HEK293 (cell line): Measurements from ENCODE around the gene MSMP.

Experiments
- CTCF ChIA-PET: fragments of 350-600 bp; formaldehyde crosslinking; extraction: SDS; loops from one replicate; lab custom pipeline; 2021; ENCODE audit warnings: antibody characterized with exemption; lab: Yijun Ruan, JAX
- POLR2A ChIA-PET: fragments of 300-600 bp; formaldehyde crosslinking; extraction: SDS; loops from one replicate; lab custom pipeline; 2020; ENCODE audit warnings: antibody characterized with exemption, inconsistent platforms; lab: Yijun Ruan, JAX
- H3K27ac ChIP-seq: fragments of 200-500 bp; sonication (Bioruptor generic); 2 replicates; pipeline ENCODE4 v1.5.1; 2014; ENCODE audit warnings: low read depth, low read length, control low read depth, inconsistent platforms; ENCODE audit errors: extremely low read depth
- H3K36me3 ChIP-seq, 2 experiments: fragments of 200-500 bp in 1 of 2; sonication (Bioruptor generic) in 1 of 2; 1 replicate in 1 of 2; 2 replicates in 1 of 2; pipeline ENCODE4 v1.5.1; 2014 to 2017; ENCODE audit warnings: inconsistent platforms in 2 of 2, low read length in 2 of 2; ENCODE audit not compliant: control insufficient read depth in 2 of 2, insufficient read depth in 1 of 2
- H3K4me1 ChIP-seq: fragments of 200-500 bp; sonication (Bioruptor generic); 2 replicates; pipeline ENCODE4 v1.5.1; 2014; ENCODE audit warnings: mild to moderate bottlenecking, low read length, inconsistent platforms; ENCODE audit not compliant: control insufficient read depth, insufficient read depth
- H3K4me3 ChIP-seq: 2 replicates; pipeline ENCODE4 v1.5.1; 2011; ENCODE audit warnings: low read depth, mild to moderate bottlenecking, control low read depth, low read length, moderate library complexity
- H3K9me3 ChIP-seq: fragments of 200-500 bp; sonication (Bioruptor generic); 2 replicates; pipeline ENCODE4 v1.5.1; 2014; ENCODE audit warnings: low read depth, low read length, inconsistent platforms; ENCODE audit not compliant: control insufficient read depth, insufficient read depth
- KLF7 ChIP-seq: fragments of 450-650 bp; formaldehyde crosslinking; IDR thresholded peaks from 2 replicates; pipeline ENCODE4 v1.5.1; 2016; ENCODE audit warnings: missing biosample characterization, missing genetic modification characterization, borderline replicate concordance
- ZFP37 ChIP-seq: fragments of 450-650 bp; formaldehyde crosslinking; IDR thresholded peaks from 2 replicates; pipeline ENCODE4 v1.5.1; 2016; ENCODE audit warnings: missing biosample characterization, missing genetic modification characterization
- ZNF19 ChIP-seq: fragments of 450-650 bp; formaldehyde crosslinking; IDR thresholded peaks from 2 replicates; pipeline ENCODE4; 2016; ENCODE audit warnings: missing biosample characterization, missing genetic modification characterization, low read depth
- ZNF274 ChIP-seq, 2 experiments: fragments of 200-500 bp in 1 of 2; fragments of 450-650 bp in 1 of 2; sonication (Bioruptor generic) in 1 of 2; formaldehyde crosslinking in 1 of 2; IDR thresholded peaks; 2 replicates each; pipeline versions ENCODE4 v1.5.1 to v1.6.1; 2014 to 2016; ENCODE audit warnings: borderline replicate concordance in 1 of 2, inconsistent platforms in 1 of 2, low read length in 1 of 2, missing biosample characterization in 1 of 2, missing genetic modification characterization in 1 of 2
- ZNF324 ChIP-seq: fragments of 450-650 bp; formaldehyde crosslinking; IDR thresholded peaks from 2 replicates; pipeline ENCODE4 v1.5.1; 2016; ENCODE audit warnings: missing biosample characterization, missing genetic modification characterization
- ZNF549 ChIP-seq: fragments of 450-650 bp; IDR thresholded peaks from 2 replicates; pipeline ENCODE4 v1.5.1; 2018; ENCODE audit warnings: missing biosample characterization, missing genetic modification characterization, mild to moderate bottlenecking, inconsistent platforms, moderate library complexity
- ZNF596 ChIP-seq: fragments of 450-650 bp; IDR thresholded peaks from 2 replicates; pipeline ENCODE4 v1.5.0; 2018; ENCODE audit warnings: missing biosample characterization, mild to moderate bottlenecking, missing genetic modification characterization, moderate library complexity
- ZNF707 ChIP-seq: fragments of 450-650 bp; formaldehyde crosslinking; IDR thresholded peaks from 2 replicates; pipeline ENCODE4 v1.5.1; 2016; ENCODE audit warnings: missing biosample characterization, missing genetic modification characterization
- ZNF785 ChIP-seq: fragments of 450-650 bp; formaldehyde crosslinking; IDR thresholded peaks from 2 replicates; pipeline ENCODE4 v1.5.1; 2016; ENCODE audit warnings: missing biosample characterization, missing genetic modification characterization
- TF ChIP-seq, protein P1 (sequence below): fragments of 450-650 bp; formaldehyde crosslinking; IDR thresholded peaks from 2 replicates; pipeline ENCODE4 v1.5.1; 2016; ENCODE audit warnings: missing biosample characterization, missing genetic modification characterization, borderline replicate concordance
- TF ChIP-seq, protein P2 (sequence below): fragments of 450-650 bp; formaldehyde crosslinking; IDR thresholded peaks from 2 replicates; pipeline ENCODE4 v1.5.1; 2017; ENCODE audit warnings: missing biosample characterization, missing genetic modification characterization
- TF ChIP-seq, protein P3 (sequence below): fragments of 450-650 bp; formaldehyde crosslinking; IDR thresholded peaks from 2 replicates; pipeline ENCODE4 v1.5.1; 2016; ENCODE audit warnings: missing biosample characterization, missing genetic modification characterization
- TF ChIP-seq, protein P4 (sequence below): fragments of 450-650 bp; formaldehyde crosslinking; conservative IDR thresholded peaks from 2 replicates; pipeline ENCODE4 v1.5.1; 2016; ENCODE audit warnings: low read depth, missing biosample characterization, missing genetic modification characterization

Gene MSMP

DNA sequence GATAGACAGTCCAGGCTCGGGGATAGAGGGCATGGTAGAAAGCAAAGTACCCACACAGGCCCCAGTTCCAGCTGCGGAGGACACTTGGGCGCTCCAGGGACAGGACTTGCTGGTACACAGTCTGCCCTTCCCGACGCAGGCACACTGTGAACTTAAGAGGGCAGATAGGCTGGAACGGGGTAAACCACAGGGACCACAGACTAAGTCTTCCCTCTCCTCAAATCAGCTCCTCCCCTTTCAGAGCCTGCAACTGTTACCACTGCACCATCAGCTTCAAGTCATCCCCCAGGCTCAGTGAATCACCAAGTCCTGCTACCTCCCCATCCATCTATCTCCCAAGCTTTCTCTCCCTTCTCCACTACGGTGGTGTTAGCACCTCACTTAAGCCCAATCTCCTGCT is 12.3 kb downstream of the MSMP start (continued):
- TF ChIP-seq, protein P1, sequence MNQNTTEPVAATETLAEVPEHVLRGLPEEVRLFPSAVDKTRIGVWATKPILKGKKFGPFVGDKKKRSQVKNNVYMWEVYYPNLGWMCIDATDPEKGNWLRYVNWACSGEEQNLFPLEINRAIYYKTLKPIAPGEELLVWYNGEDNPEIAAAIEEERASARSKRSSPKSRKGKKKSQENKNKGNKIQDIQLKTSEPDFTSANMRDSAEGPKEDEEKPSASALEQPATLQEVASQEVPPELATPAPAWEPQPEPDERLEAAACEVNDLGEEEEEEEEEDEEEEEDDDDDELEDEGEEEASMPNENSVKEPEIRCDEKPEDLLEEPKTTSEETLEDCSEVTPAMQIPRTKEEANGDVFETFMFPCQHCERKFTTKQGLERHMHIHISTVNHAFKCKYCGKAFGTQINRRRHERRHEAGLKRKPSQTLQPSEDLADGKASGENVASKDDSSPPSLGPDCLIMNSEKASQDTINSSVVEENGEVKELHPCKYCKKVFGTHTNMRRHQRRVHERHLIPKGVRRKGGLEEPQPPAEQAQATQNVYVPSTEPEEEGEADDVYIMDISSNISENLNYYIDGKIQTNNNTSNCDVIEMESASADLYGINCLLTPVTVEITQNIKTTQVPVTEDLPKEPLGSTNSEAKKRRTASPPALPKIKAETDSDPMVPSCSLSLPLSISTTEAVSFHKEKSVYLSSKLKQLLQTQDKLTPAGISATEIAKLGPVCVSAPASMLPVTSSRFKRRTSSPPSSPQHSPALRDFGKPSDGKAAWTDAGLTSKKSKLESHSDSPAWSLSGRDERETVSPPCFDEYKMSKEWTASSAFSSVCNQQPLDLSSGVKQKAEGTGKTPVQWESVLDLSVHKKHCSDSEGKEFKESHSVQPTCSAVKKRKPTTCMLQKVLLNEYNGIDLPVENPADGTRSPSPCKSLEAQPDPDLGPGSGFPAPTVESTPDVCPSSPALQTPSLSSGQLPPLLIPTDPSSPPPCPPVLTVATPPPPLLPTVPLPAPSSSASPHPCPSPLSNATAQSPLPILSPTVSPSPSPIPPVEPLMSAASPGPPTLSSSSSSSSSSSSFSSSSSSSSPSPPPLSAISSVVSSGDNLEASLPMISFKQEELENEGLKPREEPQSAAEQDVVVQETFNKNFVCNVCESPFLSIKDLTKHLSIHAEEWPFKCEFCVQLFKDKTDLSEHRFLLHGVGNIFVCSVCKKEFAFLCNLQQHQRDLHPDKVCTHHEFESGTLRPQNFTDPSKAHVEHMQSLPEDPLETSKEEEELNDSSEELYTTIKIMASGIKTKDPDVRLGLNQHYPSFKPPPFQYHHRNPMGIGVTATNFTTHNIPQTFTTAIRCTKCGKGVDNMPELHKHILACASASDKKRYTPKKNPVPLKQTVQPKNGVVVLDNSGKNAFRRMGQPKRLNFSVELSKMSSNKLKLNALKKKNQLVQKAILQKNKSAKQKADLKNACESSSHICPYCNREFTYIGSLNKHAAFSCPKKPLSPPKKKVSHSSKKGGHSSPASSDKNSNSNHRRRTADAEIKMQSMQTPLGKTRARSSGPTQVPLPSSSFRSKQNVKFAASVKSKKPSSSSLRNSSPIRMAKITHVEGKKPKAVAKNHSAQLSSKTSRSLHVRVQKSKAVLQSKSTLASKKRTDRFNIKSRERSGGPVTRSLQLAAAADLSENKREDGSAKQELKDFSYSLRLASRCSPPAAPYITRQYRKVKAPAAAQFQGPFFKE (tag by site-specific recombination), result no peak
- TF ChIP-seq, protein P2, sequence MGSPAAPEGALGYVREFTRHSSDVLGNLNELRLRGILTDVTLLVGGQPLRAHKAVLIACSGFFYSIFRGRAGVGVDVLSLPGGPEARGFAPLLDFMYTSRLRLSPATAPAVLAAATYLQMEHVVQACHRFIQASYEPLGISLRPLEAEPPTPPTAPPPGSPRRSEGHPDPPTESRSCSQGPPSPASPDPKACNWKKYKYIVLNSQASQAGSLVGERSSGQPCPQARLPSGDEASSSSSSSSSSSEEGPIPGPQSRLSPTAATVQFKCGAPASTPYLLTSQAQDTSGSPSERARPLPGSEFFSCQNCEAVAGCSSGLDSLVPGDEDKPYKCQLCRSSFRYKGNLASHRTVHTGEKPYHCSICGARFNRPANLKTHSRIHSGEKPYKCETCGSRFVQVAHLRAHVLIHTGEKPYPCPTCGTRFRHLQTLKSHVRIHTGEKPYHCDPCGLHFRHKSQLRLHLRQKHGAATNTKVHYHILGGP (tag by site-specific recombination), result no peak
- TF ChIP-seq, protein P3, sequence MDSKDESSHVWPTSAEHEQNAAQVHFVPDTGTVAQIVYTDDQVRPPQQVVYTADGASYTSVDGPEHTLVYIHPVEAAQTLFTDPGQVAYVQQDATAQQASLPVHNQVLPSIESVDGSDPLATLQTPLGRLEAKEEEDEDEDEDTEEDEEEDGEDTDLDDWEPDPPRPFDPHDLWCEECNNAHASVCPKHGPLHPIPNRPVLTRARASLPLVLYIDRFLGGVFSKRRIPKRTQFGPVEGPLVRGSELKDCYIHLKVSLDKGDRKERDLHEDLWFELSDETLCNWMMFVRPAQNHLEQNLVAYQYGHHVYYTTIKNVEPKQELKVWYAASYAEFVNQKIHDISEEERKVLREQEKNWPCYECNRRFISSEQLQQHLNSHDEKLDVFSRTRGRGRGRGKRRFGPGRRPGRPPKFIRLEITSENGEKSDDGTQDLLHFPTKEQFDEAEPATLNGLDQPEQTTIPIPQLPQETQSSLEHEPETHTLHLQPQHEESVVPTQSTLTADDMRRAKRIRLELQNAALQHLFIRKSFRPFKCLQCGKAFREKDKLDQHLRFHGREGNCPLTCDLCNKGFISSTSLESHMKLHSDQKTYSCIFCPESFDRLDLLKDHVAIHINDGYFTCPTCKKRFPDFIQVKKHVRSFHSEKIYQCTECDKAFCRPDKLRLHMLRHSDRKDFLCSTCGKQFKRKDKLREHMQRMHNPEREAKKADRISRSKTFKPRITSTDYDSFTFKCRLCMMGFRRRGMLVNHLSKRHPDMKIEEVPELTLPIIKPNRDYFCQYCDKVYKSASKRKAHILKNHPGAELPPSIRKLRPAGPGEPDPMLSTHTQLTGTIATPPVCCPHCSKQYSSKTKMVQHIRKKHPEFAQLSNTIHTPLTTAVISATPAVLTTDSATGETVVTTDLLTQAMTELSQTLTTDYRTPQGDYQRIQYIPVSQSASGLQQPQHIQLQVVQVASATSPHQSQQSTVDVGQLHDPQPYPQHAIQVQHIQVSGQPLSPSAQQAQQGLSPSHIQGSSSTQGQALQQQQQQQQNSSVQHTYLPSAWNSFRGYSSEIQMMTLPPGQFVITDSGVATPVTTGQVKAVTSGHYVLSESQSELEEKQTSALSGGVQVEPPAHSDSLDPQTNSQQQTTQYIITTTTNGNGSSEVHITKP, result no peak
- TF ChIP-seq, protein P4, sequence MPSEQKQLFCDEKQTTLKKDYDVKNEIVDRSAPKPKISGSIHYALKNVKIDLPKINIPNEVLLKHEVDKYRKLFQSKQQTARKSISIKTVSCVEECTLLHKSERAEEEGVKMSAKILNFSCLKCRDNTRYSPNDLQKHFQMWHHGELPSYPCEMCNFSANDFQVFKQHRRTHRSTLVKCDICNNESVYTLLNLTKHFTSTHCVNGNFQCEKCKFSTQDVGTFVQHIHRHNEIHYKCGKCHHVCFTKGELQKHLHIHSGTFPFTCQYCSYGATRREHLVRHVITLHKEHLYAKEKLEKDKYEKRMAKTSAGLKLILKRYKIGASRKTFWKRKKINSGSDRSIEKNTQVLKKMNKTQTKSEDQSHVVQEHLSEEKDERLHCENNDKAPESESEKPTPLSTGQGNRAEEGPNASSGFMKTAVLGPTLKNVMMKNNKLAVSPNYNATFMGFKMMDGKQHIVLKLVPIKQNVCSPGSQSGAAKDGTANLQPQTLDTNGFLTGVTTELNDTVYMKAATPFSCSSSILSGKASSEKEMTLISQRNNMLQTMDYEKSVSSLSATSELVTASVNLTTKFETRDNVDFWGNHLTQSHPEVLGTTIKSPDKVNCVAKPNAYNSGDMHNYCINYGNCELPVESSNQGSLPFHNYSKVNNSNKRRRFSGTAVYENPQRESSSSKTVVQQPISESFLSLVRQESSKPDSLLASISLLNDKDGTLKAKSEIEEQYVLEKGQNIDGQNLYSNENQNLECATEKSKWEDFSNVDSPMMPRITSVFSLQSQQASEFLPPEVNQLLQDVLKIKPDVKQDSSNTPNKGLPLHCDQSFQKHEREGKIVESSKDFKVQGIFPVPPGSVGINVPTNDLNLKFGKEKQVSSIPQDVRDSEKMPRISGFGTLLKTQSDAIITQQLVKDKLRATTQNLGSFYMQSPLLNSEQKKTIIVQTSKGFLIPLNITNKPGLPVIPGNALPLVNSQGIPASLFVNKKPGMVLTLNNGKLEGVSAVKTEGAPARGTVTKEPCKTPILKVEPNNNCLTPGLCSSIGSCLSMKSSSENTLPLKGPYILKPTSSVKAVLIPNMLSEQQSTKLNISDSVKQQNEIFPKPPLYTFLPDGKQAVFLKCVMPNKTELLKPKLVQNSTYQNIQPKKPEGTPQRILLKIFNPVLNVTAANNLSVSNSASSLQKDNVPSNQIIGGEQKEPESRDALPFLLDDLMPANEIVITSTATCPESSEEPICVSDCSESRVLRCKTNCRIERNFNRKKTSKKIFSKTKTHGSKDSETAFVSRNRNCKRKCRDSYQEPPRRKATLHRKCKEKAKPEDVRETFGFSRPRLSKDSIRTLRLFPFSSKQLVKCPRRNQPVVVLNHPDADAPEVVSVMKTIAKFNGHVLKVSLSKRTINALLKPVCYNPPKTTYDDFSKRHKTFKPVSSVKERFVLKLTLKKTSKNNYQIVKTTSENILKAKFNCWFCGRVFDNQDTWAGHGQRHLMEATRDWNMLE (tag by site-specific recombination), result no peak
- TF ChIP-seq ZNF549 (tag by site-specific recombination), result no peak
- TF ChIP-seq, all 188 proteins: peak for 0

DNA sequence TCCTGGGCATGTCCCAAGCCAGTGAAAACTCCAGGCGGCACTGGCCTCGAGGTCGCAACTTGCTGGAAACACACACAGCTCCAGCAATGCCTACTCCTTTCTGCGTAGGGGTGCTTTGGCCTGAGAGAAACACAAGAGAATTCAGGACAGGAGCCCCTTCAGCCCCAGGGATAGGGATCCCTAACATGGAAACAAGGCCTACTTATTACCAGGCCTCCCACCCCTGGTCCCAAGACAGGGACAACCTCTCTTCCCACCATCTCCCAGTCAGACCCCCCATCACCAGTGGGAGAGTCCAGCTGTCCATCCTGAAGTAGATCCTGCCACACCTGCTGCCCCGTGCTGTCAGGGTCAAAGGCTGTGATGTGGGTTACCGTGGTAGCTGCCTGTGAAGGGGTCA is 13.8 kb downstream of the MSMP start:
- no peak overlapping the region for H3K4me3 ChIP-seq
- TF ChIP-seq ZNF274 (IDR thresholded peaks at IDR 0.05; ENCODE audit: low read length) (no peak), ZNF274 (tag by site-specific recombination; IDR thresholded peaks at IDR 0.05; ENCODE audit: borderline replicate concordance) (no peak), ZNF19 (tag by site-specific recombination) (no peak), ZNF707 (tag by site-specific recombination) (no peak), ZNF596 (no peak), KLF7 (tag by site-specific recombination) (no peak), ZNF324 (tag by site-specific recombination) (no peak), ZNF785 (tag by site-specific recombination) (no peak), ZFP37 (no peak)
- TF ChIP-seq, protein P3, result peak; percentile 84
- POLR2A ChIA-PET, result interaction anchor here (1.3 to 1.7 kb wide), 2 partner anchors 8 kb away, joined by 4 to 7 read pairs; partner anchors contain the start of genes CREB3, GBA2, RGP1 and TLN1
- no peaks in the 10 kb centered on the region for H3K4me1 ChIP-seq
- peaks cover 21 to 96% of the 10 kb centered on the region in 2 experiments; a peak in 2 of 3 replicates for H3K36me3 ChIP-seq
- CTCF ChIA-PET, result interaction anchor here (0.7 to 2.0 kb wide), 3 partner anchors 8 to 44 kb away, joined by 3 to 11 read pairs (median 7); partner anchors contain the start of genes CREB3 and TLN1
- H3K27ac ChIP-seq, result no peak overlapping the region
- no peaks in the 10 kb centered on the region for H3K9me3 ChIP-seq
